DOHH2 (cell line): ENCODE results near the gene IYD.

Experiments used
- H3F3A ChIP-seq: fragments of 200-600 bp; sonication (generic), shearing (Covaris generic); 2 replicates; pipeline ENCODE4 v1.6.0; 2016; ENCODE audit warnings: antibody characterized with exemption, mild to moderate bottlenecking; ENCODE audit not compliant: control insufficient read depth, insufficient read depth
- H3K27ac ChIP-seq: fragments of 200-600 bp; sonication (generic); 2 replicates; pipeline ENCODE4 v1.5.1; 2014; ENCODE audit warnings: low read depth, mild to moderate bottlenecking, low read length, moderate library complexity
- H3K27me3 ChIP-seq: fragments of 200-600 bp; sonication (generic); 2 replicates; pipeline ENCODE4 v1.6.1; 2014; ENCODE audit warnings: mild to moderate bottlenecking, low read length, mixed read lengths; ENCODE audit not compliant: control insufficient read depth
- H3K36me3 ChIP-seq: fragments of 200-600 bp; sonication (generic); 2 replicates; pipeline ENCODE4 v1.6.1; 2014; ENCODE audit warnings: mild to moderate bottlenecking, low read length, moderate library complexity, mixed read lengths; ENCODE audit not compliant: control insufficient read depth
- H3K4me1 ChIP-seq: fragments of 200-600 bp; sonication (generic); 2 replicates; pipeline ENCODE4 v1.6.1; 2014; ENCODE audit warnings: mild to moderate bottlenecking, low read length, mixed read lengths; ENCODE audit not compliant: control insufficient read depth
- H3K4me2 ChIP-seq: fragments of 200-600 bp; sonication (generic); 2 replicates; pipeline ENCODE4 v1.6.0; 2014; ENCODE audit warnings: mild to moderate bottlenecking, low read length, moderate library complexity
- H3K4me3 ChIP-seq: fragments of 200-600 bp; sonication (generic); 2 replicates; pipeline ENCODE4 v1.5.1; 2014; ENCODE audit warnings: mild to moderate bottlenecking, low read length, mixed read lengths
- H3K79me2 ChIP-seq: fragments of 200-600 bp; sonication (generic); 2 replicates; pipeline ENCODE4 v1.6.1; 2014; ENCODE audit warnings: mild to moderate bottlenecking, low read length, mixed read lengths; ENCODE audit not compliant: control insufficient read depth
- H3K9me2 ChIP-seq: fragments of 200-600 bp; sonication (generic); replicated peaks from 2 replicates; pipeline ENCODE4 v1.6.1; 2014; ENCODE audit warnings: mild to moderate bottlenecking, low read length, mixed read lengths; ENCODE audit not compliant: control insufficient read depth
- H3K9me3 ChIP-seq: fragments of 200-600 bp; sonication (generic); 2 replicates; pipeline ENCODE4 v1.6.1; 2014; ENCODE audit warnings: antibody characterized with exemption, low read length, mixed read lengths; ENCODE audit not compliant: control insufficient read depth, insufficient read depth
- H4K20me1 ChIP-seq: fragments of 200-600 bp; sonication (generic); 2 replicates; pipeline ENCODE4 v1.6.0; 2014; ENCODE audit warnings: low read depth, mild to moderate bottlenecking, antibody characterized with exemption, low read length, moderate library complexity; ENCODE audit not compliant: control insufficient read depth, insufficient read depth
- CTCF ChIP-seq: fragments of 200-600 bp; sonication (generic); IDR thresholded peaks from one replicate; pipeline ENCODE4 v1.5.1; 2014; ENCODE audit warnings: antibody characterized with exemption, mild to moderate bottlenecking, low read depth, low read length; ENCODE audit not compliant: poor library complexity, severe bottlenecking
- EZH2phosphoT487 ChIP-seq: fragments of 200-600 bp; sonication (generic); IDR thresholded peaks from 2 replicates; pipeline ENCODE4 v1.6.1; 2017; ENCODE audit warnings: borderline replicate concordance, mild to moderate bottlenecking, antibody characterized with exemption, low read length, moderate library complexity, mixed read lengths

Gene IYD

GRCh38 chr6:150343434-150343833 is 25.4 kb upstream of the IYD start:
- no peaks in the 10 kb centered on the region for H3K79me2 ChIP-seq
- no peak overlapping the region for H3K4me3 ChIP-seq
- no peaks in the 10 kb centered on the region for H3F3A ChIP-seq
- no peaks in the 10 kb centered on the region for H3K9me2 ChIP-seq
- no peak overlapping the region for H3K27ac ChIP-seq
- H3K27me3 ChIP-seq = peaks cover 6% of the 10 kb centered on the region
- H3K36me3 ChIP-seq = no peaks in the 10 kb centered on the region
- H3K4me2 ChIP-seq = no peak overlapping the region
- peaks cover 10% of the 10 kb centered on the region for H3K4me1 ChIP-seq
- no peaks in the 10 kb centered on the region for H4K20me1 ChIP-seq
- no peaks in the 10 kb centered on the region for H3K9me3 ChIP-seq
- TF ChIP-seq EZH2phosphoT487 (no peak), CTCF (no peak)

- no peak for TF ChIP-seq CTCF
- TF ChIP-seq EZH2phosphoT487 = no peak
- Histone ChIP-seq H3K27ac (no peak overlapping the region), H3K9me2 (no peaks in the 10 kb centered on the region), H3K4me3 (no peak overlapping the region), H3K36me3 (no peaks in the 10 kb centered on the region), H3K79me2 (no peaks in the 10 kb centered on the region), H3K4me1 (peaks cover 12% of the 10 kb centered on the region), H3K9me3 (no peaks in the 10 kb centered on the region), H3K27me3 (peaks cover 6% of the 10 kb centered on the region), H4K20me1 (no peaks in the 10 kb centered on the region), H3F3A (no peaks in the 10 kb centered on the region), H3K4me2 (no peak overlapping the region)
These were observed 23.0 kb upstream of the IYD start for GRCh38 chr6:150345781-150346180.

- H3F3A ChIP-seq = no peaks in the 10 kb centered on the region
- peaks cover 12% of the 10 kb centered on the region for H3K4me1 ChIP-seq
- no peak overlapping the region for H3K4me2 ChIP-seq
- no peaks in the 10 kb centered on the region for H3K36me3 ChIP-seq
- no peaks in the 10 kb centered on the region for H3K79me2 ChIP-seq
- H3K27me3 ChIP-seq = peaks cover 6% of the 10 kb centered on the region
- no peak overlapping the region for H3K4me3 ChIP-seq
- no peak for TF ChIP-seq CTCF
- no peak for TF ChIP-seq EZH2phosphoT487
- no peaks in the 10 kb centered on the region for H4K20me1 ChIP-seq
- no peaks in the 10 kb centered on the region for H3K9me2 ChIP-seq
- H3K9me3 ChIP-seq = no peaks in the 10 kb centered on the region
- H3K27ac ChIP-seq = no peak overlapping the region
These were observed 22.5 kb upstream of the IYD start for GRCh38 chr6:150346346-150346745.

GRCh38 chr6:150347845-150348244 is 21.0 kb upstream of the IYD start:
- Histone ChIP-seq H4K20me1 (no peaks in the 10 kb centered on the region), H3K36me3 (no peaks in the 10 kb centered on the region), H3K4me2 (peak overlapping the region; percentile 27), H3F3A (no peaks in the 10 kb centered on the region), H3K27me3 (peaks cover 2% of the 10 kb centered on the region), H3K4me1 (peaks cover 12% of the 10 kb centered on the region), H3K27ac (no peak overlapping the region), H3K9me2 (no peaks in the 10 kb centered on the region), H3K4me3 (no peak overlapping the region), H3K9me3 (no peaks in the 10 kb centered on the region), H3K79me2 (no peaks in the 10 kb centered on the region)
- TF ChIP-seq EZH2phosphoT487 (no peak), CTCF (no peak)
